Keratinocyte (primary cell): ENCODE results near the gene PCNT. TPM values are rescaled to one million over a fixed set of nuclear protein-coding genes. Genes with fewer than 3 reads are reported as not detected.

Experiments
- DNase-seq: peaks from one replicate; pipeline ENCODE4 v3.0.0-alpha.2; 2011; ENCODE audit warnings: low read depth, missing footprints, low spot score
- FAIRE-seq: peaks from 2 replicates; lab custom pipeline; 2011; peaks lifted over from hg19 to GRCh38; lab: Jason Lieb, UNC
- H2AFZ ChIP-seq: 2 replicates; pipeline ENCODE4 v1.6.0; 2012; ENCODE audit warnings: low read length, control low read depth, inconsistent platforms; ENCODE audit not compliant: control insufficient read depth
- H3K27ac ChIP-seq: 2 replicates; pipeline ENCODE4 v1.5.1; 2011; ENCODE audit warnings: low read length; ENCODE audit not compliant: control insufficient read depth, insufficient read depth
- H3K27me3 ChIP-seq: 3 replicates; pipeline ENCODE4 v1.6.0; 2011; ENCODE audit warnings: low read length; ENCODE audit not compliant: control insufficient read depth, insufficient read depth; ENCODE audit errors: extremely low read depth
- H3K36me3 ChIP-seq, 2 experiments: 2 replicates in 1 of 2; 3 replicates in 1 of 2; pipeline ENCODE4 v1.5.1; 2011; ENCODE audit warnings: low read length in 2 of 2, mild to moderate bottlenecking in 1 of 2; ENCODE audit not compliant: control insufficient read depth in 2 of 2, insufficient read depth in 2 of 2; ENCODE audit errors: extremely low read depth in 1 of 2
- H3K4me1 ChIP-seq: 3 replicates; pipeline ENCODE4 v1.5.1; 2011; ENCODE audit warnings: low read length; ENCODE audit not compliant: control insufficient read depth, insufficient read depth; ENCODE audit errors: extremely low read depth
- H3K4me2 ChIP-seq: 3 replicates; pipeline ENCODE4 v1.6.0; 2011; ENCODE audit warnings: low read depth, low read length; ENCODE audit not compliant: control insufficient read depth, insufficient read depth; ENCODE audit errors: extremely low read depth
- H3K4me3 ChIP-seq, 3 experiments: fragments of 200-600 bp in 1 of 3; sonication (generic) in 1 of 3; 2 replicates in 2 of 3; 3 replicates in 1 of 3; pipeline ENCODE4 v1.5.1; 2011 to 2016; ENCODE audit warnings: low read length in 3 of 3, mild to moderate bottlenecking in 3 of 3, control low read depth in 2 of 3, inconsistent platforms in 1 of 3, low read depth in 1 of 3, mixed read lengths in 1 of 3, mixed run types in 1 of 3, moderate library complexity in 1 of 3; ENCODE audit not compliant: control insufficient read depth in 2 of 3, insufficient read depth in 2 of 3; ENCODE audit errors: extremely low read depth in 1 of 3
- H3K79me2 ChIP-seq: 2 replicates; pipeline ENCODE4 v1.6.0; 2012; ENCODE audit warnings: low read length; ENCODE audit not compliant: control insufficient read depth, insufficient read depth
- H3K9ac ChIP-seq: 3 replicates; pipeline ENCODE4 v1.6.0; 2011; ENCODE audit warnings: low read length; ENCODE audit not compliant: control insufficient read depth, insufficient read depth; ENCODE audit errors: extremely low read depth
- H3K9me1 ChIP-seq: 3 replicates; pipeline ENCODE4 v1.6.0; 2011; ENCODE audit warnings: low read length; ENCODE audit not compliant: control insufficient read depth, insufficient read depth; ENCODE audit errors: extremely low read depth
- H3K9me3 ChIP-seq: 2 replicates; pipeline ENCODE4 v1.5.1; 2012; ENCODE audit warnings: low read depth, low read length; ENCODE audit not compliant: control insufficient read depth
- H4K20me1 ChIP-seq: 3 replicates; pipeline ENCODE4 v1.6.0; 2011; ENCODE audit warnings: low read length; ENCODE audit not compliant: control insufficient read depth, insufficient read depth; ENCODE audit errors: extremely low read depth
- EZH2 ChIP-seq: IDR thresholded peaks from one replicate; pipeline ENCODE4 v1.6.1; 2012; ENCODE audit warnings: inconsistent platforms, mild to moderate bottlenecking, low read length, moderate library complexity
- dilution Hi-C: fragments of 300-500 bp; cut with MboI; formaldehyde crosslinking; loops from one replicate; pipeline ENCODE4 v1.7.0; 2020; ENCODE audit warnings: low sequenced_read_pairs; ENCODE audit not compliant: extremely low pct_ligation_motif_present
- polyA plus RNA-seq, 5 experiments: library from polyadenylated mRNA; depleted of rRNA in 3 of 5; stranded (reverse) in 3 of 5; stranded (forward) in 1 of 5; unstranded in 1 of 5; fragments of >200 nt; gene quantifications; 1 replicate in 1 of 5; 2 replicates in 3 of 5; 3 replicates in 1 of 5; pipeline versions ENCODE4 v1.2.1 to v1.2.3, GENCODE V29; 2011 to 2012; ENCODE audit warnings: missing spikeins in 2 of 5, low read depth in 1 of 5, low replicate concordance in 1 of 5
- TF ChIP-seq, protein P1 (sequence below), 3 experiments: IDR thresholded peaks in 1 of 3; conservative IDR thresholded peaks in 1 of 3; optimal IDR thresholded peaks in 1 of 3; 2 replicates in 2 of 3; 3 replicates in 1 of 3; pipeline versions ENCODE3 to v1.5.1; 2011; ENCODE audit warnings: low read length in 3 of 3, mild to moderate bottlenecking in 3 of 3, moderate library complexity in 2 of 3, control low read depth in 1 of 3, inconsistent platforms in 1 of 3; ENCODE audit not compliant: insufficient read depth in 2 of 3; ENCODE audit errors: extremely low read depth in 1 of 3

The PCNT gene
- polyA plus RNA-seq, 1 donor (not counting 4 experiments of a cell fraction or from before 2014, with no cell fraction given): 9.8 TPM

DNA sequence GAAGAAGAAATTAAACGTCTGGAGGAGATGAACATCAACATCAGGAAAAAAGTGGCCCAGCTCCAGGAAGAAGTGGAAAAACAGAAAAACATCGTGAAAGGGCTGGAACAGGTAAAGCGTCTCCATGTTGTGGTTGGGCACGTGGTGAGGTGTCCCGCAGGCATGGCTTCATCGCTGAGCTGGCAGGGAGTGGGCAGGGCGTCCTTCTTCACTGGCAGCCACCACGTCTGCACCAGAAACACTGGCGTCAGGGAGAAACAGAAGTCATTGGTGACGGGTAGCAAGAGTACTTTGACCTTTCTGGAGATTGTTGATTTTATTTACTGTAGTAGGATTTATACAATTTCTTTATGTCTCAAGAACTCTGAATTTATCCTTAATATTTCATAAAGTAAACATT, 75.7 kb downstream of the PCNT start:
- H2AFZ ChIP-seq: no peak overlapping the region
- no peaks in the 10 kb centered on the region for H3K79me2 ChIP-seq
- no peaks in the 10 kb centered on the region for H4K20me1 ChIP-seq
- no peak for DNase-seq
- no peaks in the 10 kb centered on the region for H3K9me3 ChIP-seq
- H3K9ac ChIP-seq: no peak overlapping the region
- H3K4me1 ChIP-seq: no peaks in the 10 kb centered on the region
- no peaks in the 10 kb centered on the region for H3K27me3 ChIP-seq
- H3K4me2 ChIP-seq: no peak overlapping the region
- dilution Hi-C loops: no loop called here
- no peak for TF ChIP-seq EZH2
- TF ChIP-seq, protein P1, sequence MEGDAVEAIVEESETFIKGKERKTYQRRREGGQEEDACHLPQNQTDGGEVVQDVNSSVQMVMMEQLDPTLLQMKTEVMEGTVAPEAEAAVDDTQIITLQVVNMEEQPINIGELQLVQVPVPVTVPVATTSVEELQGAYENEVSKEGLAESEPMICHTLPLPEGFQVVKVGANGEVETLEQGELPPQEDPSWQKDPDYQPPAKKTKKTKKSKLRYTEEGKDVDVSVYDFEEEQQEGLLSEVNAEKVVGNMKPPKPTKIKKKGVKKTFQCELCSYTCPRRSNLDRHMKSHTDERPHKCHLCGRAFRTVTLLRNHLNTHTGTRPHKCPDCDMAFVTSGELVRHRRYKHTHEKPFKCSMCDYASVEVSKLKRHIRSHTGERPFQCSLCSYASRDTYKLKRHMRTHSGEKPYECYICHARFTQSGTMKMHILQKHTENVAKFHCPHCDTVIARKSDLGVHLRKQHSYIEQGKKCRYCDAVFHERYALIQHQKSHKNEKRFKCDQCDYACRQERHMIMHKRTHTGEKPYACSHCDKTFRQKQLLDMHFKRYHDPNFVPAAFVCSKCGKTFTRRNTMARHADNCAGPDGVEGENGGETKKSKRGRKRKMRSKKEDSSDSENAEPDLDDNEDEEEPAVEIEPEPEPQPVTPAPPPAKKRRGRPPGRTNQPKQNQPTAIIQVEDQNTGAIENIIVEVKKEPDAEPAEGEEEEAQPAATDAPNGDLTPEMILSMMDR (optimal IDR thresholded peaks at IDR 0.05 in 1 of 3, IDR thresholded peaks at IDR 0.05 in 1 of 3, conservative IDR thresholded peaks at IDR 0.05 in 1 of 3; ENCODE audit: extremely low read depth in 1 of 3, insufficient read depth in 2 of 3, low read length in 3 of 3): no peak
- H3K27ac ChIP-seq: no peak overlapping the region
- H3K9me1 ChIP-seq: no peaks in the 10 kb centered on the region
- H3K4me3 ChIP-seq: no peak overlapping the region
- H3K36me3 ChIP-seq: peaks cover 15 to 19% of the 10 kb centered on the region in 2 experiments
- no peak for FAIRE-seq

DNA sequence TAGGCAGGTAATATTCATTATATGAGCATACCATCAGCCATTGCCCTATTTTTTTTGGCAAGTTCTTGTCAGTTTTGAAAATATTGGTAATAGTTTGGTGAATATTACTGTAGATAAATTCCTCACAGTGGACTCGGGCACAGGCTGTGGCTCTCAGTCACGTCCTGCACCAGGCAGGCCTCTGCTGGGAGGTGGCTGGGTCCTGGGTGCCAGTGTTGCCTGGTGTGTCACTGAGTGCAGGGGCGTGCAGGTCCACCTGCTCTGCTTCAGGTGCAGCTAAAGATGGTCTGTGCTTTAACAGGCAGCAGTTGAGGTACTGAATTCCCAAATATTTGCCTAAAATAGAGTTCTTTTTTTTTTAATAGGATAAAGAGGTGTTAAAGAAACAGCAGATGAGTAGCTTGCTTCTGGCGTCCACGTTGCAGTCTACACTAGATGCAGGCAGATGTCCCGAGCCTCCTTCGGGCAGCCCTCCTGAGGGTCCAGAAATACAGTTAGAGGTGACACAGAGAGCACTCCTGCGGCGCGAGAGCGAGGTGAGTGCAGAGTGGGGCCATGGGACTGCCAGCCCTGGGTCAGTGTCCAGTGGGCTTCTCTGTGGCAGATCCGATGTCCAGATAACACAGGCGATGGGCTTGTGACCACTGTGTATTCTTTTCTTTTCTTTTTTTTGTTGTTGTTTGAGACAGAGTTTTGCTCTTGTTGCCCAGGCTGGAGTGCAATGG, 77.4 kb downstream of the PCNT start:
- no peaks in the 10 kb centered on the region for H3K79me2 ChIP-seq
- no peak overlapping the region for H3K4me2 ChIP-seq
- no peak overlapping the region for H2AFZ ChIP-seq
- dilution Hi-C loops: no loop called here
- no peaks in the 10 kb centered on the region for H3K27me3 ChIP-seq
- no peak overlapping the region for H3K9ac ChIP-seq
- FAIRE-seq: no peak
- DNase-seq: no peak
- no peaks in the 10 kb centered on the region for H3K9me3 ChIP-seq
- no peaks in the 10 kb centered on the region for H4K20me1 ChIP-seq
- H3K9me1 ChIP-seq: no peaks in the 10 kb centered on the region
- H3K4me3 ChIP-seq: no peak overlapping the region
- H3K4me1 ChIP-seq: no peaks in the 10 kb centered on the region
- H3K36me3 ChIP-seq: peaks cover 14 to 19% of the 10 kb centered on the region in 2 experiments
- no peak overlapping the region for H3K27ac ChIP-seq
- no peak for TF ChIP-seq EZH2
- TF ChIP-seq, protein P1 (optimal IDR thresholded peaks at IDR 0.05 in 1 of 3, IDR thresholded peaks at IDR 0.05 in 1 of 3, conservative IDR thresholded peaks at IDR 0.05 in 1 of 3; ENCODE audit: extremely low read depth in 1 of 3, insufficient read depth in 2 of 3, low read length in 3 of 3): no peak
